ENCODE results near the gene MYO10.

DNA sequence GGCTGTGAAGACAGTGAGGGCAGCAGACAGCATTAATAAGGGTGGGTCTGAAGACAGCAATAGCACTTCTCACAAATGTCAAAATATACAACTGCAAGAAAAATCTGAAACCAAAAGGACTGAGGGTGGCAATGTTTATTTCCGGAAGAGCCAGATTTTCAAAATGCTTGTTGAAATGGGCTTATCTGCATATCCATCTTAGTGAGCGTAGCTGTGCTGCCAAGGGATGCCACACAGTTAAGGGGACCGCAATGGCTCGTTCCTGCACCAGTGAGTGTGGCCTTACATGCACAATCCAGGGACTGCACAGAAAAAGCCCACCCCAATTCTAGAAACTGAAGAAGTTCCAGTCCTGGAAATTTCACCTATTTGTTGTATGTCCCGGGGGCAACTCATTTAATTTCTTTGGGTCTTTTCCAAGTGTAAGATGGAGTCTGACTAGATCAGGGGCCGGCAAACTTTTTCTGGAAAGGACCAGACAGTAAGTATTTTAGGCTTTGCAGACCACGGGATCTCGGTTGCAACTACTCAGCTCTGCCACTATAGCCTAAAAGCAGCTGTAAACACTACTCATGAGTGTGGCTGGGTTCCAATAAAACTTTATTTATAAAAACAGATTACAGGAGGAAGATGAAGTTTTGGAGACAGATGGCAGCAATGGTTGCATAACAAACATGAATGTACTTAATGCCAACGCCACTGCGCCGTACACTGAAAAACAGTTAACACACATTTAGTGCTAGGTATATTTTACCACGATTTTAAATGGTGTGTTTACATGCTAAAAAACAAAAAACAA lies 154.1 kb downstream of the MYO10 start:
- TF ChIP-seq, protein P1, sequence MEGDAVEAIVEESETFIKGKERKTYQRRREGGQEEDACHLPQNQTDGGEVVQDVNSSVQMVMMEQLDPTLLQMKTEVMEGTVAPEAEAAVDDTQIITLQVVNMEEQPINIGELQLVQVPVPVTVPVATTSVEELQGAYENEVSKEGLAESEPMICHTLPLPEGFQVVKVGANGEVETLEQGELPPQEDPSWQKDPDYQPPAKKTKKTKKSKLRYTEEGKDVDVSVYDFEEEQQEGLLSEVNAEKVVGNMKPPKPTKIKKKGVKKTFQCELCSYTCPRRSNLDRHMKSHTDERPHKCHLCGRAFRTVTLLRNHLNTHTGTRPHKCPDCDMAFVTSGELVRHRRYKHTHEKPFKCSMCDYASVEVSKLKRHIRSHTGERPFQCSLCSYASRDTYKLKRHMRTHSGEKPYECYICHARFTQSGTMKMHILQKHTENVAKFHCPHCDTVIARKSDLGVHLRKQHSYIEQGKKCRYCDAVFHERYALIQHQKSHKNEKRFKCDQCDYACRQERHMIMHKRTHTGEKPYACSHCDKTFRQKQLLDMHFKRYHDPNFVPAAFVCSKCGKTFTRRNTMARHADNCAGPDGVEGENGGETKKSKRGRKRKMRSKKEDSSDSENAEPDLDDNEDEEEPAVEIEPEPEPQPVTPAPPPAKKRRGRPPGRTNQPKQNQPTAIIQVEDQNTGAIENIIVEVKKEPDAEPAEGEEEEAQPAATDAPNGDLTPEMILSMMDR (IDR thresholded peaks at IDR 0.05), result no peak
- no peak for TF ChIP-seq POLR2A (IDR thresholded peaks at IDR 0.05)
